ENCODE results near the gene MANF. TPM values are rescaled to one million over a fixed set of nuclear protein-coding genes. Genes with fewer than 3 reads are reported as not detected.

The MANF gene
- total and polyA plus RNA-seq, 2 of the 13 experiments (the other 11 are each of a cell fraction or from before 2014, with no cell fraction given) = 55.4 to 269 TPM

- no peak for TF ChIP-seq PLSCR1 (CRISPR knock-in tag; IDR thresholded peaks at IDR 0.05; ENCODE audit: borderline replicate concordance)
- TF ChIP-seq AHDC1 (CRISPR knock-in tag; IDR thresholded peaks at IDR 0.05; ENCODE audit: borderline replicate concordance) = no peak
Observed at GRCh38 chr3:51389423-51390183, 4.5 kb downstream of the MANF start (continued).

Measured in HepG2 (cell line).